Measurements from ENCODE around the gene SLC4A11. TPM values are rescaled to one million over a fixed set of nuclear protein-coding genes. Genes with fewer than 3 reads are reported as not detected.

SLC4A11 gene
- total RNA-seq = 10 to 100 TPM in 3 of 4 donors, 1 to 10 TPM in 1; 4.5 to 26.0 (median 14.0) TPM

DNA sequence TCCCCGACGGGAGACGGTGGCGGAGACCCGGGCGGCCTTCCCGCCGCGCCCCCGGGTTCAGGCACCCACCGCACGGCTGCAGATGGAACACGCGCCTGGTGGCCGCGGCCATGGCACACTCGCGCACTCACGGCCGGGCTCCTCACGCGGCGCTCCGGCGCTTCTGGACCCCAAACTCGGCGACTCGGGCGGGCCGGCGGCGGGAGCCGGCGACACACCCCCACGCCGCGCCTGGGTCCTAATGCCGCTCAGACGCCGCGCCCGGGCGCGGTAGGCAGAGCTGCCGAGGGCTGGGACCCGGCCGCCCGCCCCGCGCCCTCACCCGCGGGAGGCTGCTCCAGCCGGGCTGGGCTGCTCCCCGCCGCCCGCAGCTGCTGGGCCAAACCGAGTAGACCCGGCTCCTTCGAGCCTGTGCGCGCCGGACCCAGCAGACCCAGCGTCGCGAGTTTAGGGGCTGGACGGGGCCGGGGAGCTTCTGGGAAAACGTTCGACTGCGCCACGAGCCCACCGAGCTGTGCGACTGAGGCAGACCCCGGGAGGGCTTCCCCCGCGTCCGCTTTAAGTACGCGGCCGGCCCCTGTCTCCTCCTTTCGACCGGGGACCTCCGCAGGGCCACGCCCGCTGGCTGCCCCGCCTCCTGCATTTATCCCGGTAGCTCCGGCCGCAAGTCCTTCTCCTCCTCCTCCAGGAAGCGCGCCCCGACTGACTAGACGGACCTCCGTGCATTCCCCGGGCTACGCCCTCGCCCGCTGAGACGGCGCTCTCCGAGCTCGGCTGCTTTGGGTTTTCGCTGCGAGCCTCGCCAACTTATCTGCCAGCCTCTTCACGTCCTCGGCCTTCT is at the start of gene SLC4A11:
SLC4A11 (minus strand) TSS at position 165 of the 841 bp plus-strand sequence; CDS start at position 112, 53 bp downstream.
- TF ChIP-seq, protein P1, sequence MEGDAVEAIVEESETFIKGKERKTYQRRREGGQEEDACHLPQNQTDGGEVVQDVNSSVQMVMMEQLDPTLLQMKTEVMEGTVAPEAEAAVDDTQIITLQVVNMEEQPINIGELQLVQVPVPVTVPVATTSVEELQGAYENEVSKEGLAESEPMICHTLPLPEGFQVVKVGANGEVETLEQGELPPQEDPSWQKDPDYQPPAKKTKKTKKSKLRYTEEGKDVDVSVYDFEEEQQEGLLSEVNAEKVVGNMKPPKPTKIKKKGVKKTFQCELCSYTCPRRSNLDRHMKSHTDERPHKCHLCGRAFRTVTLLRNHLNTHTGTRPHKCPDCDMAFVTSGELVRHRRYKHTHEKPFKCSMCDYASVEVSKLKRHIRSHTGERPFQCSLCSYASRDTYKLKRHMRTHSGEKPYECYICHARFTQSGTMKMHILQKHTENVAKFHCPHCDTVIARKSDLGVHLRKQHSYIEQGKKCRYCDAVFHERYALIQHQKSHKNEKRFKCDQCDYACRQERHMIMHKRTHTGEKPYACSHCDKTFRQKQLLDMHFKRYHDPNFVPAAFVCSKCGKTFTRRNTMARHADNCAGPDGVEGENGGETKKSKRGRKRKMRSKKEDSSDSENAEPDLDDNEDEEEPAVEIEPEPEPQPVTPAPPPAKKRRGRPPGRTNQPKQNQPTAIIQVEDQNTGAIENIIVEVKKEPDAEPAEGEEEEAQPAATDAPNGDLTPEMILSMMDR (IDR thresholded peaks at IDR 0.05) = no peak
- TF ChIP-seq POLR2A (IDR thresholded peaks at IDR 0.05) = no peak
- peak; percentile 46 to 90 for DNase-seq (ENCODE audit: low spot score in 2 of 2)
- WGBS, 2 donors = 0 to 1% methylated on average over 32 to 42 of the region's 107 CpGs
- peak within 1 kb of the TSS; percentile 41 for H3K4me3 ChIP-seq (ENCODE audit: low read depth, poor library complexity, severe bottlenecking)
- intact Hi-C loops (cut with DNase I; ENCODE audit: low total_unique reads) = no loop called here

DNA sequence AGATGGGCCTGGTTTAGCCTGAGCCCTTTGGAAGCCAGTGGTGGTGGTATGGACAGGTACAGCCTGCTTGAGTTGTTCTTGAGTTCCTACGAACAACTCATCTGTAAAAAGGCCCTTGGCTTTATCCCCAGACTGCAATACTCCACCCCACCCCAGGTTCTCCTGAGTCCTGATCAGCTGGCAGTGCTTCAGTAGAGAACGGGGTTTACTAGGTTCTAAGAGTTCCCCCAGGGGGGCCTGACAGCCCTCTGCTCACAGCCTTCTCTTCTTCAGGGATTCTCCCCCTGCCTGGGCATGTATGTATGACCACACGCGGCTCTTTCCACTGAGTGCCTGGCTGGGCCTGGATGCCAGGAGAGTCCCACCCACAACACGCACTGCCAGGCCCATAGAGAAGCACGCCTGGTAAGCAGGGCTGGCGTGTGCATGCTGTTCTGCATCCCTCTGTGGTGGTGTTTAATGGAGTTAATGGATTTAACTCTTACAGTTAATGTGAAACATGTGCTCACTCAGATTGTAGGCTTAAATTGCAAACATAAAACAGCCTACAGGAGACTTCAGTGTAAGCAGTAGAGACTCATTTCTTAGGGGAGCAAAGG is 44.3 kb upstream of the SLC4A11 start:
- TF ChIP-seq, protein P1 (IDR thresholded peaks at IDR 0.05) = no peak
- TF ChIP-seq POLR2A (IDR thresholded peaks at IDR 0.05) = no peak
- H3K4me3 ChIP-seq (ENCODE audit: low read depth, poor library complexity, severe bottlenecking) = no peak overlapping the region
- WGBS, 2 donors = 51 to 65% methylated on average over 7 of the region's 7 CpGs
- no peak for DNase-seq (ENCODE audit: low spot score in 2 of 2)
- intact Hi-C loops (cut with DNase I; ENCODE audit: low total_unique reads) = no loop called here

- DNase-seq (ENCODE audit: low spot score in 2 of 2) = no peak
- 89 to 91% methylated on average over 6 of the region's 6 CpGs for WGBS, 2 donors
- intact Hi-C loops (cut with DNase I; ENCODE audit: low total_unique reads) = no loop called here
- H3K4me3 ChIP-seq (ENCODE audit: low read depth, poor library complexity, severe bottlenecking) = no peak overlapping the region
- TF ChIP-seq POLR2A (IDR thresholded peaks at IDR 0.05) = no peak
- TF ChIP-seq, protein P1 (IDR thresholded peaks at IDR 0.05) = no peak
These were observed 43.6 kb upstream of the SLC4A11 start for GRCh38 chr20:3282271-3283221.

GRCh38 chr20:3281437-3281836 is 42.4 kb upstream of the SLC4A11 start:
- intact Hi-C loops (cut with DNase I; ENCODE audit: low total_unique reads) = no loop called here
- no peak overlapping the region for H3K4me3 ChIP-seq (ENCODE audit: low read depth, poor library complexity, severe bottlenecking)
- DNase-seq (ENCODE audit: low spot score in 2 of 2) = no peak
- TF ChIP-seq POLR2A (IDR thresholded peaks at IDR 0.05) = no peak
- TF ChIP-seq, protein P1 (IDR thresholded peaks at IDR 0.05) = no peak

DNA sequence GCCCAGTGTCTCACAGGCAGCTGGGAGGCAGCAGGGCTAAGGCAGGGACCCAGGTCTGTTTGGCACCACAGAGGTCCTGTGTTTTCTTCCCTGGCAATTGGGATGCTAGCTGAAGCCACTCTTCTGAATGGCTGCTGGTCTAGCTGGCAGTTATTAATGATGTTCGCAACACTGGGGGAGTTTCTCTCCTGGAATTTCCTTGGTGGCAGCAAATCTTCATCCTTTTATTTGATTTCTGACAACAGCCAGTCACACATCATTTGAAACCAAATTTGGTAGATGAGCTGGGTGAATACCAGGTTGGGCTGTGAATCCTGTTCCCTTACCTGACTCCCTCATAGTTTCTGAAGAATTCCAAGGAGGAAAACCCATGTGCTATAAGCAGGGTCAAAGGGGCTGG is 40.8 kb upstream of the SLC4A11 start:
- 100% methylated on average over 1 of the region's 1 CpG for WGBS, 2 donors
- intact Hi-C loops (cut with DNase I; ENCODE audit: low total_unique reads) = no loop called here

More for the DNA sequence above, 40.8 kb upstream of the SLC4A11 start:
- no peak for DNase-seq (ENCODE audit: low spot score in 2 of 2)
- H3K4me3 ChIP-seq (ENCODE audit: low read depth, poor library complexity, severe bottlenecking) = no peak overlapping the region
- TF ChIP-seq, protein P1 (IDR thresholded peaks at IDR 0.05) = no peak
- TF ChIP-seq POLR2A (IDR thresholded peaks at IDR 0.05) = no peak

Data from lower leg skin (tissue), 4 donors.